Aorta (tissue), 5 donors: Measurements from ENCODE around the gene DOCK6. TPM values are rescaled to one million over a fixed set of nuclear protein-coding genes. Genes with fewer than 3 reads are reported as not detected.

Source experiments
- ATAC-seq: fragments of 200-7000 bp; cut with Tn5 transposase; one replicate; pipeline ENCODE4 v1.9.1; 2022; ENCODE audit warnings: moderate library complexity; ENCODE audit not compliant: low FRiP score
- DNase-seq, 2 donors: peaks; one replicate each; pipeline ENCODE4 v3.0.0-alpha.2; 2020
- H3K27ac ChIP-seq, 2 donors: one replicate each; pipeline ENCODE4 v1.5.1; 2013; ENCODE audit warnings: low read length in 2 of 2, mild to moderate bottlenecking in 2 of 2, moderate library complexity in 2 of 2, control low read depth in 1 of 2, inconsistent platforms in 1 of 2, low read depth in 1 of 2
- H3K27me3 ChIP-seq, 2 donors: one replicate each; pipeline ENCODE4 v1.6.1; 2013; ENCODE audit warnings: control low read depth in 1 of 2, low read length in 1 of 2, mild to moderate bottlenecking in 1 of 2, moderate library complexity in 1 of 2; ENCODE audit not compliant: insufficient read depth in 2 of 2, control insufficient read depth in 1 of 2
- H3K36me3 ChIP-seq, 2 donors: one replicate each; pipeline ENCODE4 v1.6.1; 2013; ENCODE audit warnings: control low read depth in 1 of 2, low read length in 1 of 2, mild to moderate bottlenecking in 1 of 2; ENCODE audit not compliant: insufficient read depth in 2 of 2, control insufficient read depth in 1 of 2
- H3K4me1 ChIP-seq, 2 donors: one replicate each; pipeline ENCODE4 v1.6.1; 2013; ENCODE audit warnings: low read length in 2 of 2, control low read depth in 1 of 2, mild to moderate bottlenecking in 1 of 2, moderate library complexity in 1 of 2; ENCODE audit not compliant: insufficient read depth in 2 of 2, control insufficient read depth in 1 of 2
- H3K4me3 ChIP-seq, 2 donors: one replicate each; pipeline ENCODE4 v1.5.1; 2013; ENCODE audit warnings: low read length in 2 of 2, control low read depth in 1 of 2, mild to moderate bottlenecking in 1 of 2
- H3K9me3 ChIP-seq: one replicate; pipeline ENCODE4 v1.6.1; 2013; ENCODE audit warnings: mild to moderate bottlenecking, low read length; ENCODE audit not compliant: control insufficient read depth
- WGBS, 2 donors: extraction: QIAGEN DNeasy Blood & Tissue Kit; methylation state at CpG; one replicate each; pipeline ENCODE4 v1.1.7; 2013; 5-methylcytosine and 5-hydroxymethylcytosine counted together
- intact Hi-C, 2 donors: fragments of 100-400 bp; cut with DNase I; formaldehyde crosslinking; loops; one replicate each; pipeline versions ENCODE4 v1.14.2 to v1.15.0; 2022
- polyA plus RNA-seq, 2 donors: library from polyadenylated mRNA; stranded (reverse); fragments of 200-250 nt; gene quantifications; one replicate each; pipeline ENCODE4 v1.2.3, GENCODE V29; 2013
- total RNA-seq, 2 donors: library from RNA; stranded (reverse); fragmentation: NEBNext Ultra II Directional; extraction: Animal tissue kit (Norgen Biotek cat#: 25700); gene quantifications; one replicate each; pipeline ENCODE4 v1.2.1, GENCODE V29; 2021
- donor health status: healthy with polysubstance abuse.
- donor health status: Bipolar disorder and iron deficiency.
- donor health status: DM: no; HTN: no; CAD: no.
- donor health status: DM: no; HTN: no; CAD: no.
- donor health status: DM: yes; HTN: yes; CAD: no.

Gene DOCK6
- total and polyA plus RNA-seq, 4 donors: 12.8 to 109 (median 72.5) TPM

DNA sequence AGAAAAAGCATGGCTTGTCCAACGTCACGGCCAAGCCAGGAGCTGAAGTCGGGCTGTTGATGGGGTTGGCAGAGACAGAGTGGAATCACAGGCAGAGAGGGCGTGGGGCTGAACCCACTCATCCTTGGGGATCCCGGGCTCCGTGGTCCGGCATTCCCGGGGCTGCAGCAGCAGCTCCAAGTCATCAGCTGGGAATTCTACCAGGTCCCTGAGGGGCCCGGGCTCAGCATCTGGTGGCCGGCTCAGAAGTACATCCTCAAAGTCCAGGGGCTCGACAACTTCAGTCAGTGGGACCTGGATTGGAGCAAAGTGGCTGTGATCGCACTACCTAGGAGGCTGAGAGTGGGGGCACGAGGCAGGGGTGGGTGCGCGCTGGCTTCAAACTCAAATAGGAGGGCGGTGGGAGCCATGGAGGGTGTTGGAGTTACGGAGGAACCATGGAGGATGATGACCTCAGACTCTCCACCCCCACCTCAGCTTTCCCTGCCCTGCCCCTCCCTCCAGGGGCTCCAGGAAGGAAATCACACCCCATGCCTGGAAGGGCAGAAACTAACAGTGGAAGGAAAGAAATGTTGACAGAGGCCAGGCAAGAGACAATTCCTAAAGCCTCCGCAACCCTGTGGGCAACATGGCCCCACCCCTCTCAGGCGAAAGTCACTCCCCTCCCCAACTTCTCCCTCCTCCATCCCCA lies 9.5 kb downstream of the DOCK6 start:
- Histone ChIP-seq H3K4me1 (no peaks in the 10 kb centered on the region), H3K36me3 (peaks cover 0 to 5% of the 10 kb centered on the region in 2 donors), H3K27me3 (no peaks in the 10 kb centered on the region), H3K27ac (no peak overlapping the region), H3K9me3 (no peaks in the 10 kb centered on the region), H3K4me3 (no peak overlapping the region)
- 88 to 90% methylated on average over 19 of the region's 19 CpGs for WGBS, 2 donors
- DNase-seq (no peak), ATAC-seq (peak; percentile 26)
- intact Hi-C loops: no loop called here

- Histone ChIP-seq H3K4me3 (no peak overlapping the region), H3K27me3 (no peaks in the 10 kb centered on the region), H3K36me3 (peaks cover 0 to 5% of the 10 kb centered on the region in 2 donors), H3K4me1 (no peaks in the 10 kb centered on the region), H3K9me3 (no peaks in the 10 kb centered on the region), H3K27ac (no peak overlapping the region)
- intact Hi-C loops: no loop called here
- WGBS, 2 donors: 91% methylated on average over 11 of the region's 11 CpGs
- no peak for DNase-seq
- ATAC-seq: no peak
Observed at GRCh38 chr19:11251650-11252314, 10.5 kb downstream of the DOCK6 start.

DNA sequence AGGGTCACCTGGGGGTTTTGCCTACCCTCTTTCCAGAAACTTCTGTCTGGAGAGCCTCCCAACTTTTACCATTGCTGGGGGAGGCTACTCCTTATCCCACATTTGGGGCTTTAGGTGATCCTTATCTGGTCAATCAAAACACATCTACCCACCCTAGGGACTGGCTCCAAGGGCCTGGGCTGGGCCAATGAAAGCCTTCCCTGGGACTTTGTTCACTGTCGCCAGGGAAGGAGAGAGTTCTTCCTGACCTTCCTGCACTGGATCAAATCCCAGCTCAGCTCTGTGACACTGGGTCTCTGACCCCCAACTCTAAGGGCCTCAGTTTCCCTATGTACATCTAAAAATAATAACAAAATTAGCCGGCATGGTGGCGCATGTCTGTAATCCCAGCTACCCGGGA lies 11.1 kb downstream of the DOCK6 start:
- Histone ChIP-seq H3K36me3 (peaks cover 0 to 5% of the 10 kb centered on the region in 2 donors), H3K27ac (no peak overlapping the region), H3K27me3 (no peaks in the 10 kb centered on the region), H3K9me3 (no peaks in the 10 kb centered on the region), H3K4me3 (no peak overlapping the region), H3K4me1 (no peaks in the 10 kb centered on the region)
- 95 to 98% methylated on average over 4 of the region's 4 CpGs for WGBS, 2 donors
- ATAC-seq (no peak), DNase-seq (no peak)
- intact Hi-C loops: no loop called here

GRCh38 chr19:11248852-11249251 lies 13.5 kb downstream of the DOCK6 start:
- WGBS, 2 donors: 97 to 100% methylated on average over 2 of the region's 2 CpGs
- H3K4me1 ChIP-seq: no peaks in the 10 kb centered on the region

DNA sequence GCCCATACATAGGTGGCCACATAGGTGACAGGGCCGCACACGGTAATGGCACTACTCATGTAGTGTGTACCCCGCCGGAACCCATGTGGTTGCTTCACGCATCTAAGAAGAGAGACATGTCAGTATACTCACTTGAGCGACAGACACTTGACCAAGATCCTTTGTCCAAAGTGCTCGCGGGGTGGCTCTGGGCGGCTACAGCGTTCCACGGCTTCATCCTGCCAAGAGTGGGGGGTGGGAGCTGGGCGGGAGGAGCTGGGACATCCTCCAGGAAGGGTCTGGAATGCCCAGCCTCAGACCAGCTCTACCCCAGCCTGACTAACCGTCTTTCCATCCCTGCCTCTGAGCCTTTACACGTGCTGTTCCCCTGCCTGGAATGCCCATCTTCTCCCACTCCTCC lies 14.4 kb downstream of the DOCK6 start:
- H3K27ac ChIP-seq: no peak overlapping the region
- H3K4me3 ChIP-seq: no peak overlapping the region
- no peak for DNase-seq
- ATAC-seq: no peak
- H3K4me1 ChIP-seq: no peaks in the 10 kb centered on the region
- 69 to 78% methylated on average over 14 of the region's 14 CpGs for WGBS, 2 donors
- intact Hi-C loops: no loop called here
- no peaks in the 10 kb centered on the region for H3K9me3 ChIP-seq
- H3K36me3 ChIP-seq: peaks cover 0 to 5% of the 10 kb centered on the region in 2 donors
- H3K27me3 ChIP-seq: no peaks in the 10 kb centered on the region

More at GRCh38 chr19:11248852-11249251, 13.5 kb downstream of the DOCK6 start:
- Histone ChIP-seq H3K27ac (no peak overlapping the region), H3K9me3 (no peaks in the 10 kb centered on the region), H3K27me3 (no peaks in the 10 kb centered on the region), H3K4me3 (no peak overlapping the region), H3K36me3 (peaks cover 0 to 5% of the 10 kb centered on the region in 2 donors)
- no peak for DNase-seq
- intact Hi-C loops: no loop called here
- ATAC-seq: no peak

DNA sequence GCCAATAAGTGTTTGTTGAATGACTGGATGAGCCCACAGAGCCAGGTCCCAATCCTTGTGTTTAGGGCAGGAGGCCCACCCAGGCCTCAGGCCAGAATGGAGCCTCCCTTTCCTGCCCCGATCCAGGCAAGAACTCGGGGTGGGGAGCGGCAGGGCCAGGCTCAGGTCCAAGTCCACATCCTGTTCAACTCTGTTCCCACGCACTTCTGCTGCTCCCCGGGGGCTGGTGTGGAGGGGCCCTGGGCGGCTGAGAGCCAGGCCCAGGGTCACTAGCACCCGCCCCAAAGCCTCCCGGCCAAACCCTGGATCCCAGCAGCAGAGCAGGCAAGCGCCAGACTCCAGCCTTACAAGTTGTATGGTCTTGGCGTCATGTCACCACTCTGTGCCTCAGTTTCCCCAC lies 14.9 kb downstream of the DOCK6 start:
- no peaks in the 10 kb centered on the region for H3K9me3 ChIP-seq
- peak; percentile 83 to 87 for DNase-seq
- WGBS, 2 donors: 8 to 17% methylated on average over 10 of the region's 10 CpGs

DNA sequence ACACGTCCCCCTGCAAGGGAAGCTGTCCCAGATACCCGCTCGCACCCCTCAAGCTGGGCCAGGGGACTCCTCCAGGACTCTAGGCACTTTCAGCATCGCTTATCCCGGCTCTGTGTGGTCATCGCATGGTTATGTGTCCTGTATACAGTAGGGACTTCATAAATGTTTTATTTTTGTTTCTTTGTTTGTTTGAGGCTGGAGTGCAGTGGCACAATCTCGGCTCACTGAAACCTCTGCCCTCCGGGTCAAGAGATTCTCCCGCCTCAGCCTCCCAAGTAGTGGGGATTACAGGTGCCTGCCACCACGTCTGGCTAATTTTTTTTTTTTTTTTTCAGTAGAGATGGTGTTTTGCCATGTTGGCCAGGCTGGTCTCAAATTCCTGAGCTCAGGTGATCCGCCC lies 15.4 kb downstream of the DOCK6 start:
- no peak overlapping the region for H3K4me3 ChIP-seq
- 89 to 92% methylated on average over 10 to 11 of the region's 11 CpGs for WGBS, 2 donors
- no peaks in the 10 kb centered on the region for H3K4me1 ChIP-seq
- no peak for DNase-seq
- no peak for ATAC-seq
- no peak overlapping the region for H3K27ac ChIP-seq
- intact Hi-C loops: no loop called here
- no peaks in the 10 kb centered on the region for H3K27me3 ChIP-seq
- no peaks in the 10 kb centered on the region for H3K9me3 ChIP-seq
- no peaks in the 10 kb centered on the region for H3K36me3 ChIP-seq

More for the DNA sequence above, 14.9 kb downstream of the DOCK6 start:
- peak; percentile 55 for ATAC-seq
- H3K27me3 ChIP-seq: no peaks in the 10 kb centered on the region
- H3K4me3 ChIP-seq: no peak overlapping the region
- H3K36me3 ChIP-seq: peaks cover 0 to 3% of the 10 kb centered on the region in 2 donors
- intact Hi-C loops: no loop called here
- H3K4me1 ChIP-seq: no peaks in the 10 kb centered on the region
- no peak overlapping the region for H3K27ac ChIP-seq

DNA sequence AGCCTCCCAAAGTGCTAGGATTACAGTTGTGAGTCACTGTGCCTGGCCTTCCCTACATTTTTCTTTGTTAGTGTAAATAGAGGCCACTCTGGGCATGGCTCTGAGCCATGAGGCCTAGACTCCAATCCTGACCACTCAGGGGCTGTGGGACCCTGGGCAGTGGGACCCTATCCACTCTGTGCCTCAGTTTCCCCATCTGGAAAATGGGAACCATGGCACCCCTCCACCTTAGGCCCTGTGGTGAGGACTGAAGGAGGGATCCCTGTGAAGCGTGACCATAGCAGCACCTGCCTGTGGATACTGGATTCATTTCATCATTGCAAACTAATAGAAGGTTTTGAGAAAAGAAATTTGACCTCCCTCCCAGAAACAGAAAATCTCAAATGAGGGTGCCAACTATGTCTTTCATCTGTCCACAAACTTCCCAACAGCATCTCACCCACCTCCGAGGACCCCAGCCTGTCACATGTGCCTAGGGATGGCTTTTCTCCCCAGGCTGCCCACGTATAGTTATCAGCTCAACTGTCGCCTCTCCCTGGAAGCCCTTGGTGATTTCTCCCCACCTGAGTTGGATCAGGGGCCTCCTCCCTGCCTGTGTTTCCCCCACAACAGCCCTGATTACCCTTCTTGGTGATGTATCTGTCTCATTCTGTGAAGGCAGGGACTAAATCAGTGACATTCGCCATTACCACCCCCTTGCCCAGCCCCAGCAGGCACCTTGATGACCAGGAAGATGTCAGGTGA lies 17.3 kb downstream of the DOCK6 start:
- ATAC-seq (no peak), DNase-seq (no peak)
- Histone ChIP-seq H3K27ac (no peak overlapping the region), H3K4me3 (no peak overlapping the region), H3K4me1 (no peaks in the 10 kb centered on the region), H3K36me3 (no peaks in the 10 kb centered on the region), H3K9me3 (no peaks in the 10 kb centered on the region), H3K27me3 (no peaks in the 10 kb centered on the region)
- 91 to 94% methylated on average over 5 of the region's 5 CpGs for WGBS, 2 donors
- intact Hi-C loops: no loop called here
